HCT116 (cell line): ENCODE data around the gene TOR1AIP1. TPM values are rescaled to one million over a fixed set of nuclear protein-coding genes. Genes with fewer than 3 reads are reported as not detected.

ENCODE experiments used
- ATAC-seq: fragments of 200-7000 bp; cut with Tn5 transposase; 2 replicates; pipeline ENCODE4 v1.9.1; 2020; ENCODE audit warnings: mild to moderate bottlenecking, moderate library complexity
- Bru-seq: library from RNA; stranded (reverse); fragments of 400-500 nt; gene quantifications from one replicate; lab custom pipeline; 2021; lab: Mats Ljungman, UMichigan
- BruChase-seq, 2 experiments: library from RNA; stranded (reverse); fragments of 400-500 nt; gene quantifications; one replicate each; lab custom pipeline; 2021; lab: Mats Ljungman, UMichigan
- BruUV-seq: library from RNA; stranded (reverse); fragments of 400-500 nt; replicated peaks from 2 replicates; lab custom pipeline; 2021; lab: Mats Ljungman, UMichigan
- CTCF ChIA-PET: fragments of 300-600 bp; sonication (Branson Sonifier 250); formaldehyde crosslinking; loops from one replicate; lab custom pipeline; 2021; ENCODE audit warnings: antibody characterized with exemption; lab: Charles Lee
- POLR2A ChIA-PET: fragments of 300-600, 350-600 bp; sonication (Branson Sonifier 250); formaldehyde crosslinking; loops from one replicate; lab custom pipeline; 2021; ENCODE audit warnings: antibody characterized with exemption; lab: Charles Lee
- RAD21 ChIA-PET, 2 experiments: fragments of 300-600 bp; sonication (Branson Sonifier 250); formaldehyde crosslinking; loops; one replicate each; lab custom pipeline; 2023; ENCODE audit warnings: low total read pairs in 2 of 2; ENCODE audit not compliant: uncharacterized antibody in 2 of 2, unreplicated experiment in 2 of 2, low non-redundant PET in 1 of 2; lab: Charles Lee
- DNase-seq: peaks from one replicate; pipeline ENCODE4 v3.0.0-alpha.2; 2010; ENCODE audit warnings: low read depth, low spot score
- H2AFZ ChIP-seq: fragments of 200-600 bp; shearing (Covaris generic), sonication (generic); 2 replicates; pipeline ENCODE4 v1.6.1; 2017; ENCODE audit warnings: low read depth, mixed run types, mixed read lengths, antibody characterized with exemption, low read length; ENCODE audit not compliant: poor library complexity, severe bottlenecking
- H3K27ac ChIP-seq: 2 replicates; pipeline ENCODE4 v1.5.1; 2012; ENCODE audit warnings: low read depth, low read length
- H3K27me3 ChIP-seq: fragments of 200-600 bp; sonication (generic); 2 replicates; pipeline ENCODE4 v1.6.1; 2016; ENCODE audit warnings: mixed run types, low read length, mixed read lengths; ENCODE audit not compliant: insufficient read depth
- H3K36me3 ChIP-seq, 2 experiments: fragments of 200-500 bp in 1 of 2; fragments of 200-600 bp in 1 of 2; sonication (Bioruptor generic) in 1 of 2; sonication (generic) in 1 of 2; 2 replicates each; pipeline versions ENCODE4 v1.5.1 to v1.6.1; 2014 to 2016; ENCODE audit warnings: low read length in 2 of 2, inconsistent platforms in 1 of 2, mixed read lengths in 1 of 2, mixed run types in 1 of 2; ENCODE audit not compliant: insufficient read depth in 2 of 2, control insufficient read depth in 1 of 2
- H3K4me1 ChIP-seq, 2 experiments: fragments of 200-600 bp in 1 of 2; sonication (generic) in 1 of 2; 2 replicates each; pipeline versions ENCODE4 v1.5.1 to v1.6.1; 2012 to 2017; ENCODE audit warnings: low read length in 2 of 2, inconsistent platforms in 1 of 2, mild to moderate bottlenecking in 1 of 2, mixed read lengths in 1 of 2, mixed run types in 1 of 2, moderate library complexity in 1 of 2; ENCODE audit not compliant: insufficient read depth in 2 of 2, control insufficient read depth in 1 of 2
- H3K4me2 ChIP-seq: fragments of 200-600 bp; sonication (generic); 2 replicates; pipeline ENCODE4 v1.6.1; 2017; ENCODE audit warnings: mixed run types, low read length, mixed read lengths
- H3K4me3 ChIP-seq, 2 experiments: fragments of 200-600 bp in 1 of 2; sonication (generic) in 1 of 2; replicated peaks in 1 of 2; 2 replicates each; pipeline ENCODE4 v1.5.1; 2011 to 2016; ENCODE audit warnings: low read length in 2 of 2, control low read depth in 1 of 2, low read depth in 1 of 2, mild to moderate bottlenecking in 1 of 2, mixed read lengths in 1 of 2, mixed run types in 1 of 2
- H3K79me2 ChIP-seq: fragments of 200-600 bp; sonication (generic); 2 replicates; pipeline ENCODE4 v1.6.1; 2017; ENCODE audit warnings: mild to moderate bottlenecking, mixed run types, low read length, moderate library complexity, mixed read lengths; ENCODE audit not compliant: insufficient read depth
- H3K9ac ChIP-seq: fragments of 200-600 bp; sonication (generic); 2 replicates; pipeline ENCODE4 v1.6.1; 2016; ENCODE audit warnings: low read length, mixed read lengths
- H3K9me2 ChIP-seq: fragments of 200-600 bp; sonication (generic), shearing (Covaris generic); 2 replicates; pipeline ENCODE4 v1.6.1; 2017; ENCODE audit warnings: mixed run types, mild to moderate bottlenecking, moderate library complexity; ENCODE audit not compliant: insufficient read depth
- H3K9me3 ChIP-seq, 2 experiments: fragments of 200-500 bp in 1 of 2; fragments of 200-600 bp in 1 of 2; sonication (Bioruptor generic) in 1 of 2; sonication (generic) in 1 of 2; 2 replicates each; pipeline ENCODE4 v1.6.1; 2014 to 2017; ENCODE audit warnings: low read length in 2 of 2, mixed read lengths in 2 of 2, inconsistent platforms in 1 of 2, low read depth in 1 of 2, mild to moderate bottlenecking in 1 of 2, mixed run types in 1 of 2, moderate library complexity in 1 of 2; ENCODE audit not compliant: control insufficient read depth in 1 of 2, insufficient read depth in 1 of 2
- H4K20me1 ChIP-seq: fragments of 200-600 bp; sonication (generic), shearing (Covaris generic); 2 replicates; pipeline ENCODE4 v1.6.1; 2017; ENCODE audit warnings: mixed run types, mild to moderate bottlenecking, moderate library complexity; ENCODE audit not compliant: insufficient read depth
- ATF3 ChIP-seq: IDR thresholded peaks from 2 replicates; pipeline ENCODE4 v1.6.1; 2012
- EGR1 ChIP-seq: IDR thresholded peaks from 2 replicates; pipeline ENCODE4 v1.6.1; 2012; ENCODE audit warnings: low read depth
- EZH2 ChIP-seq: fragments of 200-600 bp; sonication (generic); IDR thresholded peaks from 2 replicates; pipeline ENCODE4 v1.6.1; 2017; ENCODE audit warnings: antibody characterized with exemption, mixed run types
- EZH2phosphoT487 ChIP-seq: fragments of 200-600 bp; IDR thresholded peaks from 2 replicates; pipeline ENCODE4 v1.6.1; 2018; ENCODE audit warnings: antibody characterized with exemption, borderline replicate concordance
- FOSL1 ChIP-seq: IDR thresholded peaks from 2 replicates; pipeline ENCODE4 v1.6.1; 2012; ENCODE audit warnings: low read depth
- JUND ChIP-seq: IDR thresholded peaks from 2 replicates; pipeline ENCODE4 v1.6.1; 2012
- POLR2AphosphoS5 ChIP-seq: IDR thresholded peaks from 2 replicates; pipeline ENCODE4 v1.6.1; 2011; ENCODE audit warnings: mild to moderate bottlenecking, low read depth, low read length, moderate library complexity
- RAD21 ChIP-seq: IDR thresholded peaks from 2 replicates; pipeline ENCODE4 v1.6.1; 2012; ENCODE audit warnings: low read depth, mild to moderate bottlenecking
- SIN3A ChIP-seq: IDR thresholded peaks from 2 replicates; pipeline ENCODE4 v1.6.1; 2012; ENCODE audit warnings: low read depth
- SRF ChIP-seq: IDR thresholded peaks from 2 replicates; pipeline ENCODE4 v1.6.1; 2012; ENCODE audit warnings: low read depth
- ZBTB33 ChIP-seq: IDR thresholded peaks from 2 replicates; pipeline ENCODE4 v1.6.1; 2011; ENCODE audit warnings: mild to moderate bottlenecking, low read length, moderate library complexity; ENCODE audit not compliant: insufficient replicate concordance; ENCODE audit errors: extremely low read depth
- ZFX ChIP-seq: fragments of 450-650 bp; IDR thresholded peaks from 2 replicates; pipeline ENCODE4 v1.6.1; 2017
- intact Hi-C: fragments of 100-400 bp; cut with micrococcal nuclease; formaldehyde crosslinking; loops from 2 replicates; pipeline ENCODE4 v1.10.0; 2022
- long read RNA-seq: library from polyadenylated mRNA; unstranded; transcript quantifications from one replicate; pipeline ENCODE4 v2.0.0, GENCODE V29; 2021; ENCODE audit not compliant: unreplicated experiment
- polyA plus RNA-seq: library from polyadenylated mRNA; unstranded; fragments of >200 nt; gene quantifications from 2 replicates; pipeline ENCODE4 v1.2.1, GENCODE V29; 2012; ENCODE audit warnings: missing spikeins
- total RNA-seq: library from RNA; stranded (reverse); gene quantifications from one replicate; pipeline ENCODE4 v1.2.1, GENCODE V29; 2021; ENCODE audit not compliant: unreplicated experiment
- TF ChIP-seq, protein P1 (sequence below): IDR thresholded peaks from 2 replicates; pipeline ENCODE4 v1.6.1; 2012
- TF ChIP-seq, protein P2 (sequence below): IDR thresholded peaks from 2 replicates; pipeline ENCODE4 v1.6.1; 2012; ENCODE audit warnings: low read depth

TOR1AIP1 gene, protein sequence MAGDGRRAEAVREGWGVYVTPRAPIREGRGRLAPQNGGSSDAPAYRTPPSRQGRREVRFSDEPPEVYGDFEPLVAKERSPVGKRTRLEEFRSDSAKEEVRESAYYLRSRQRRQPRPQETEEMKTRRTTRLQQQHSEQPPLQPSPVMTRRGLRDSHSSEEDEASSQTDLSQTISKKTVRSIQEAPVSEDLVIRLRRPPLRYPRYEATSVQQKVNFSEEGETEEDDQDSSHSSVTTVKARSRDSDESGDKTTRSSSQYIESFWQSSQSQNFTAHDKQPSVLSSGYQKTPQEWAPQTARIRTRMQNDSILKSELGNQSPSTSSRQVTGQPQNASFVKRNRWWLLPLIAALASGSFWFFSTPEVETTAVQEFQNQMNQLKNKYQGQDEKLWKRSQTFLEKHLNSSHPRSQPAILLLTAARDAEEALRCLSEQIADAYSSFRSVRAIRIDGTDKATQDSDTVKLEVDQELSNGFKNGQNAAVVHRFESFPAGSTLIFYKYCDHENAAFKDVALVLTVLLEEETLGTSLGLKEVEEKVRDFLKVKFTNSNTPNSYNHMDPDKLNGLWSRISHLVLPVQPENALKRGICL
- total RNA-seq (30.5 TPM), Bru-seq, nascent RNA (percentile 69 among the genes with signal in this experiment), BruChase-seq, experiment 1, labeled RNA remaining after a 6-hour chase (percentile 74 among the genes with signal in this experiment), BruChase-seq, experiment 2, labeled RNA remaining after a 2-hour chase (percentile 68 among the genes with signal in this experiment)
- 14.0 and 20.0 TPM in 2 replicates for polyA plus RNA-seq
- long read RNA-seq, full-length matches to known transcripts, result 36 of 41 reads
- long read RNA-seq, partial matches to known transcripts, result 1 of 41 reads
- long read RNA-seq, other reads (novel, unspliced or antisense), result 4 of 41 reads

DNA sequence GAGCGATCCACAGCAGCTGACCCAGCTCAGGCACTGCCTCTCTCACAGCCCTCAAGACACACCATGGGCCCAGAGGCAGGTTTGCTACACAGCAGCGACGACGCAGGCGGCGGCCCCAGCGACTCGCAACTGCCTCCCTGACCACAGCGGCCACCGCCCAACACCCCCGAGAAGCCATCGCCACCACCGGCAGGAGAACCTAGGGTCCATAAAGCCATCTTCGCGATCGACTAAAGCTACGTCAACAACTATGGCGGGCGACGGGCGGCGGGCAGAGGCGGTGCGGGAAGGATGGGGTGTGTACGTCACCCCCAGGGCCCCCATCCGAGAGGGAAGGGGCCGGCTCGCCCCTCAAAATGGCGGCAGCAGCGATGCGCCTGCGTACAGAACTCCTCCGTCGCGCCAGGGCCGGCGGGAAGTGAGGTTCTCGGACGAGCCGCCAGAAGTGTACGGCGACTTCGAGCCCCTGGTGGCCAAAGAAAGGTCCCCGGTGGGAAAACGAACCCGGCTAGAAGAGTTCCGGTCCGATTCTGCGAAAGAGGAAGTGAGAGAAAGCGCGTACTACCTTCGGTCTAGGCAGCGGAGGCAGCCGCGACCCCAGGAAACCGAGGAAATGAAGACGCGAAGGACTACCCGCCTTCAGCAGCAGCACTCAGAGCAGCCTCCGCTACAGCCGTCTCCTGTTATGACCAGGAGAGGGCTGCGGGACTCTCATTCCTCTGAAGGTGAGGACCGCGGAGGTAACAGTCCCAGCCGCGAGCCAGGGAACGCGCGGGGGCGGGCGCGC lies at the start of gene TOR1AIP1:
Gene TOR1AIP1 (plus strand): TSS at position 33 of the 787 bp plus-strand sequence. CDS start 218 bp downstream, at position 251.
- peak; percentile 94 for DNase-seq
- Histone ChIP-seq H3K27me3 (no peaks in the 10 kb centered on the region), H3K4me1 (peaks cover 4 to 21% of the 10 kb centered on the region in 2 experiments; a peak in 3 of 4 replicates), H3K9me3 (no peaks in the 10 kb centered on the region), H2AFZ (peak within 1 kb of the TSS; percentile 56), H3K9ac (peak within 1 kb of the TSS; percentile 89), H3K4me2 (peak within 1 kb of the TSS; percentile 85), H3K36me3 (peaks cover 7 to 15% of the 10 kb centered on the region in 2 experiments; a peak in 3 of 4 replicates), H3K9me2 (no peaks in the 10 kb centered on the region), H3K4me3 (peak within 1 kb of the TSS; percentile 82 to 92), H4K20me1 (no peaks in the 10 kb centered on the region), H3K27ac (peak within 1 kb of the TSS; percentile 99), H3K79me2 (peaks cover 24% of the 10 kb centered on the region)
- RAD21 ChIA-PET, result no interaction called here
- CTCF ChIA-PET, result interaction anchor here (1.2 to 1.6 kb wide), 2 partner anchors 15 to 298 kb away, joined by 3 read pairs; no protein-coding TSS in a partner anchor
- ATAC-seq, result peak; percentile 83
- BruUV-seq, result no TSS peak
- intact Hi-C loops, result loop anchor here (2.0 kb wide), 2 partner anchors 72 to 272 kb away; partner anchors contain the start of genes CEP350 and QSOX1
- POLR2A ChIA-PET, result interaction anchor here (0.9 to 1.6 kb wide), 2 partner anchors 62 to 620 kb away, joined by 3 to 4 read pairs; partner anchors contain the start of gene ACBD6
- no peak; the same call in 1 of the 2 replicates for TF ChIP-seq FOSL1
- no peak for TF ChIP-seq ATF3
- peak; percentile 85 for TF ChIP-seq ZBTB33
- TF ChIP-seq ZFX, result peak; percentile 35; the same call in 1 of the 2 replicates
- TF ChIP-seq SIN3A, result peak; percentile 83; the same call in 1 of the 2 replicates
- TF ChIP-seq SRF, result peak; percentile 81; the same call in 1 of the 2 replicates
- no peak; the same call in 1 of the 2 replicates for TF ChIP-seq RAD21
- peak; percentile 73 for TF ChIP-seq POLR2AphosphoS5
- TF ChIP-seq EZH2phosphoT487, result no peak
- TF ChIP-seq JUND, result no peak; the same call in 1 of the 2 replicates
- TF ChIP-seq EGR1, result peak; percentile 94
- TF ChIP-seq, protein P1, sequence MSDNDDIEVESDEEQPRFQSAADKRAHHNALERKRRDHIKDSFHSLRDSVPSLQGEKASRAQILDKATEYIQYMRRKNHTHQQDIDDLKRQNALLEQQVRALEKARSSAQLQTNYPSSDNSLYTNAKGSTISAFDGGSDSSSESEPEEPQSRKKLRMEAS, result peak; percentile 81
- TF ChIP-seq, protein P2, sequence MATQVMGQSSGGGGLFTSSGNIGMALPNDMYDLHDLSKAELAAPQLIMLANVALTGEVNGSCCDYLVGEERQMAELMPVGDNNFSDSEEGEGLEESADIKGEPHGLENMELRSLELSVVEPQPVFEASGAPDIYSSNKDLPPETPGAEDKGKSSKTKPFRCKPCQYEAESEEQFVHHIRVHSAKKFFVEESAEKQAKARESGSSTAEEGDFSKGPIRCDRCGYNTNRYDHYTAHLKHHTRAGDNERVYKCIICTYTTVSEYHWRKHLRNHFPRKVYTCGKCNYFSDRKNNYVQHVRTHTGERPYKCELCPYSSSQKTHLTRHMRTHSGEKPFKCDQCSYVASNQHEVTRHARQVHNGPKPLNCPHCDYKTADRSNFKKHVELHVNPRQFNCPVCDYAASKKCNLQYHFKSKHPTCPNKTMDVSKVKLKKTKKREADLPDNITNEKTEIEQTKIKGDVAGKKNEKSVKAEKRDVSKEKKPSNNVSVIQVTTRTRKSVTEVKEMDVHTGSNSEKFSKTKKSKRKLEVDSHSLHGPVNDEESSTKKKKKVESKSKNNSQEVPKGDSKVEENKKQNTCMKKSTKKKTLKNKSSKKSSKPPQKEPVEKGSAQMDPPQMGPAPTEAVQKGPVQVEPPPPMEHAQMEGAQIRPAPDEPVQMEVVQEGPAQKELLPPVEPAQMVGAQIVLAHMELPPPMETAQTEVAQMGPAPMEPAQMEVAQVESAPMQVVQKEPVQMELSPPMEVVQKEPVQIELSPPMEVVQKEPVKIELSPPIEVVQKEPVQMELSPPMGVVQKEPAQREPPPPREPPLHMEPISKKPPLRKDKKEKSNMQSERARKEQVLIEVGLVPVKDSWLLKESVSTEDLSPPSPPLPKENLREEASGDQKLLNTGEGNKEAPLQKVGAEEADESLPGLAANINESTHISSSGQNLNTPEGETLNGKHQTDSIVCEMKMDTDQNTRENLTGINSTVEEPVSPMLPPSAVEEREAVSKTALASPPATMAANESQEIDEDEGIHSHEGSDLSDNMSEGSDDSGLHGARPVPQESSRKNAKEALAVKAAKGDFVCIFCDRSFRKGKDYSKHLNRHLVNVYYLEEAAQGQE, result no peak
- no peak for TF ChIP-seq EZH2
